ENCODE results near the gene CLPTM1L.

DNA sequence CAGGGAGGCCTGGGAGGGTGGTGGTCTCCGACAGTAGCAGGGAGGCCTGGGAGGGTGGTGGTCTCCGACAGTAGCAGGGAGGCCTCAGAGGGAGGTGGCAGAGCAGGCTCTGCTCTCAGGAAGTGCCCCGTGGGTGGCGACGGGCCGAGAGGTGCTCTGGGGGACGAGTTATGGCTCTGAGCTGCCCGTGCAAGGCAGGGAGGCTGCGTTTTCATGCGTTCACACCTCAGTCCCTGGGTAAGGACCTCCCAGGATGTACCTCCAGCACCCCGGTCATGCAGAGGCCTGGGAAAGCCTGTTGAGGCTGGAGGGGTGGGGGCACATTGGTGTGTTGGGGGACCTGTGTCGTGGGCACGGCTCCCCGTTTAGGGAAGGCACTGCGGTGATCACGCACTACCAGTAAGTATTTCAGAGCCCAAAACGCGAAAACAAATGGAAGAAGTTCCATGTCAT is 37.4 kb upstream of the CLPTM1L start:
- TF ChIP-seq POLR2A (IDR thresholded peaks at IDR 0.05) = no peak
- TF ChIP-seq, protein P1, sequence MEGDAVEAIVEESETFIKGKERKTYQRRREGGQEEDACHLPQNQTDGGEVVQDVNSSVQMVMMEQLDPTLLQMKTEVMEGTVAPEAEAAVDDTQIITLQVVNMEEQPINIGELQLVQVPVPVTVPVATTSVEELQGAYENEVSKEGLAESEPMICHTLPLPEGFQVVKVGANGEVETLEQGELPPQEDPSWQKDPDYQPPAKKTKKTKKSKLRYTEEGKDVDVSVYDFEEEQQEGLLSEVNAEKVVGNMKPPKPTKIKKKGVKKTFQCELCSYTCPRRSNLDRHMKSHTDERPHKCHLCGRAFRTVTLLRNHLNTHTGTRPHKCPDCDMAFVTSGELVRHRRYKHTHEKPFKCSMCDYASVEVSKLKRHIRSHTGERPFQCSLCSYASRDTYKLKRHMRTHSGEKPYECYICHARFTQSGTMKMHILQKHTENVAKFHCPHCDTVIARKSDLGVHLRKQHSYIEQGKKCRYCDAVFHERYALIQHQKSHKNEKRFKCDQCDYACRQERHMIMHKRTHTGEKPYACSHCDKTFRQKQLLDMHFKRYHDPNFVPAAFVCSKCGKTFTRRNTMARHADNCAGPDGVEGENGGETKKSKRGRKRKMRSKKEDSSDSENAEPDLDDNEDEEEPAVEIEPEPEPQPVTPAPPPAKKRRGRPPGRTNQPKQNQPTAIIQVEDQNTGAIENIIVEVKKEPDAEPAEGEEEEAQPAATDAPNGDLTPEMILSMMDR (IDR thresholded peaks at IDR 0.05) = no peak
